HAP-1 (cell line): ENCODE measurements around the gene ANAPC5.
"Not testable (repeated sequence)": the region's sequence is repeated elsewhere in the genome, so short reads cannot be mapped to it uniquely, and the experiment has no call there.

Experiments used
- DNase-seq, 2 experiments: peaks; one replicate each; pipeline ENCODE4 v3.0.0-alpha.2; 2016 to 2020; ENCODE audit warnings: low spot score in 2 of 2
- H3K27me3 ChIP-seq: fragments of 250-450 bp; sonication (Bioruptor Pico); 2 replicates; pipeline ENCODE4 v1.5.1; 2020; ENCODE audit warnings: low read depth, mild to moderate bottlenecking, moderate library complexity
- H3K36me3 ChIP-seq: fragments of 250-450 bp; sonication (Bioruptor Pico); replicated peaks from 2 replicates; pipeline ENCODE4 v1.5.1; 2020; ENCODE audit warnings: mild to moderate bottlenecking
- H3K4me1 ChIP-seq: fragments of 250-450 bp; sonication (Bioruptor Pico); 2 replicates; pipeline ENCODE4 v1.5.1; 2020; ENCODE audit warnings: mild to moderate bottlenecking
- H3K4me3 ChIP-seq: fragments of 250-450 bp; sonication (Bioruptor Pico); 2 replicates; pipeline ENCODE4 v1.5.1; 2020; ENCODE audit warnings: mild to moderate bottlenecking, moderate library complexity
- H3K9me3 ChIP-seq: fragments of 250-450 bp; sonication (Bioruptor Pico); 2 replicates; pipeline ENCODE4 v1.5.1; 2020; ENCODE audit warnings: mild to moderate bottlenecking, moderate library complexity
- in situ Hi-C: fragments of 300-500 bp; cut with MboI; formaldehyde crosslinking; loops from 3 replicates; pipeline ENCODE4 v1.14.3; 2020; ENCODE audit warnings: low sequenced_read_pairs, inconsistent platforms, mixed read lengths

Gene ANAPC5

DNA sequence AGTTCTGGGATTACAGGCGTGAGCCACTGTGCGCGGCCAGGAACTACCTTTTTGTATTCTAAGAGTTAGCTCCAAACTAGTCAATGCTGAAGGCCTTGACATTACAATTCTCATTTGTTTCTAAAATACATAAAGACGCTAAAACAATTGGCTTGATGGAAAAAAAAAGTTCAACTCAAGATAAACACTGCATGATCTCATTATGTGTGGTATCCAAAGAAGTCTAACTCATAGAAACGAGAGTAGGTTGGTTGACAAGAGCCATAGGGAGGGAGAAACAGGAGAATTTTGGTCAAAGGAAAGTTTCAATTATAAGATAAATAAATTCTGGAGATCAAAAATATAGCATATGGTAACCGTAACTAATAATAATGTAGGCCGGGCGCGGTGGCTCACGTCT lies 27.7 kb upstream of the ANAPC5 start:
- Histone ChIP-seq H3K9me3 (no peaks in the 10 kb centered on the region), H3K4me3 (no peak overlapping the region), H3K36me3 (no peaks in the 10 kb centered on the region), H3K27me3 (no peaks in the 10 kb centered on the region), H3K4me1 (no peaks in the 10 kb centered on the region)
- in situ Hi-C loops = no loop called here
- DNase-seq = no peak

GRCh38 chr12:121378736-121379135 lies 26.5 kb upstream of the ANAPC5 start:
- no peak overlapping the region for H3K4me3 ChIP-seq
- in situ Hi-C loops = no loop called here
- no peaks in the 10 kb centered on the region for H3K4me1 ChIP-seq
- no peaks in the 10 kb centered on the region for H3K36me3 ChIP-seq
- DNase-seq = no peak
- H3K9me3 ChIP-seq = no peaks in the 10 kb centered on the region
- no peaks in the 10 kb centered on the region for H3K27me3 ChIP-seq

DNA sequence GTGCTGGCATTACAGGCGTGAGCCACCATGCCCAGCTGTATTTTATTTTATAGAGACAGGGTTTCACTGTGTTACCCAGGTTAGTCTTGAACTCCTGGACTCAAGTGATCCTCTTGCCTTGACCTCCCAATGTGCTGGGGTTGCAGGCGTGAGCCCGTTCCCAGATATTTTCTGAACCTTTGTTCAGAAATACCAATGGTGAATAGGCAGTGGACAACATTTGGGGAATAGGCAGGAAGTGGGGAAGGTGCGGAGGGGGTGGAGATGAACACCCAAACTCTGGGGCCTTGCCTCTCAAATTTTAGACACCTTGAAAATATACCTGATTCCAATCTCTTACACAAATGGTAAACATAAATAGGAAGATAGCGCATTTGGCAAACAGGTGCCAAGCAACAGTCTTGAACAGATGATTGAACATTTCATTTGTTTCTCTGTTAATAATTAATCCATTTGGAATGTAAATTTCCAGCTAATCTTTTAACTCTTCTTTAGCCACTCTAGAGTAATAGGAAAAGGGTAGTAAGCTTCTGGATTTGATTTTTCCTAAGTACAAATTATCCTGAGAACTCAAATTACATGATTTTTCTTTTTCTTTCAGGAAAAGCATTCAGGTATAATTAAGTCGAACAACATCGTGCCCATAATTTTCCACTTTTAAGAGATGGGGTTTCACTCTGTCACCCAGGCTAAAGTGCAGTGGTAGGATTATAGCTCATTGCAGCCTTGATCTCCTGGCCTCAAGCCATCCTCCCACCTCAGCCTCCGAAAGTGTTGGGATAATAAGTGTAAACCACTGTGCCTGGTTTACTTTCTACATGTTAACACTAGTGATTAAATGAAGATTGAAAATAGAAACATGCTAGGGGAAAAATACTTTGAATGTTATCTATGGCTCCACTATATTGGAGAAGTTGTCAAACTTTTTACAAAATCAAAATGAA lies 24.8 kb upstream of the ANAPC5 start:
- no peak for DNase-seq
- in situ Hi-C loops = no loop called here
- no peak overlapping the region for H3K4me3 ChIP-seq
- no peaks in the 10 kb centered on the region for H3K4me1 ChIP-seq
- no peaks in the 10 kb centered on the region for H3K27me3 ChIP-seq
- no peaks in the 10 kb centered on the region for H3K9me3 ChIP-seq
- H3K36me3 ChIP-seq = no peaks in the 10 kb centered on the region

- in situ Hi-C loops, H3K36me3 ChIP-seq, DNase-seq: not testable (repeated sequence)
These were observed 22.9 kb upstream of the ANAPC5 start for GRCh38 chr12:121374945-121375584.

GRCh38 chr12:121374336-121374735 lies 22.1 kb upstream of the ANAPC5 start:
- in situ Hi-C loops = not testable (repeated sequence)

More at GRCh38 chr12:121374945-121375584, 22.9 kb upstream of the ANAPC5 start:
- H3K4me1 ChIP-seq, H3K27me3 ChIP-seq, H3K9me3 ChIP-seq, H3K4me3 ChIP-seq: not testable (repeated sequence)

GRCh38 chr12:121373755-121374154 lies 21.5 kb upstream of the ANAPC5 start:
- no peaks in the 10 kb centered on the region for H3K27me3 ChIP-seq
- H3K4me1 ChIP-seq = no peaks in the 10 kb centered on the region
- H3K36me3 ChIP-seq = no peaks in the 10 kb centered on the region
- H3K9me3 ChIP-seq = no peaks in the 10 kb centered on the region
- in situ Hi-C loops = no loop called here
- no peak overlapping the region for H3K4me3 ChIP-seq
- no peak for DNase-seq

More at GRCh38 chr12:121374336-121374735, 22.1 kb upstream of the ANAPC5 start:
- not testable (repeated sequence) for H3K4me1 ChIP-seq, DNase-seq, H3K36me3 ChIP-seq, H3K9me3 ChIP-seq, H3K27me3 ChIP-seq, H3K4me3 ChIP-seq

- no peak overlapping the region for H3K4me3 ChIP-seq
- DNase-seq = no peak
- H3K9me3 ChIP-seq = no peaks in the 10 kb centered on the region
- H3K36me3 ChIP-seq = no peaks in the 10 kb centered on the region
- in situ Hi-C loops = no loop called here
- H3K27me3 ChIP-seq = no peaks in the 10 kb centered on the region
- no peaks in the 10 kb centered on the region for H3K4me1 ChIP-seq
These were observed 19.2 kb upstream of the ANAPC5 start for GRCh38 chr12:121371404-121371803.

DNA sequence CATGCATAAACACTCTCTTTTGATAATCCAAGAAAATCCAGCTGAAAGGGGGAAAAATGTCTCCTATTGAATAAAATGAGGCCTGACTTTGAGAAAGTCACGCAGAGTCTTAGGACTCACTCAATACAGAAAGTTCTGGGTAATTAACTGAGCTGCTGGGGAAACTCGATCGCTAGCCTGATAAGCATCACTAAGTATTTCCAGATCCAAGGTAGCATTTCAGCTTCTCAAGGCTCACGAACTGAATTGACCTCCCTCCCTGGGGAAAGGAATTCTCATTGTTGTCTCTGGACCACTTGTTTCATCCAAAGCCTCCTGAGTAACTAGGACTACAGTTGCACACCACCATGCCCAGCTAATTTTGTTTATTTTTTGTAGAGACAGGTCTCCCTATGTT lies 13.8 kb upstream of the ANAPC5 start:
- no peaks in the 10 kb centered on the region for H3K9me3 ChIP-seq
- H3K4me3 ChIP-seq = no peak overlapping the region
- H3K4me1 ChIP-seq = peaks cover 10% of the 10 kb centered on the region
- in situ Hi-C loops = no loop called here
- H3K27me3 ChIP-seq = no peaks in the 10 kb centered on the region
- peak in 1 of 2 experiments; percentile 33 for DNase-seq
- H3K36me3 ChIP-seq = no peaks in the 10 kb centered on the region

DNA sequence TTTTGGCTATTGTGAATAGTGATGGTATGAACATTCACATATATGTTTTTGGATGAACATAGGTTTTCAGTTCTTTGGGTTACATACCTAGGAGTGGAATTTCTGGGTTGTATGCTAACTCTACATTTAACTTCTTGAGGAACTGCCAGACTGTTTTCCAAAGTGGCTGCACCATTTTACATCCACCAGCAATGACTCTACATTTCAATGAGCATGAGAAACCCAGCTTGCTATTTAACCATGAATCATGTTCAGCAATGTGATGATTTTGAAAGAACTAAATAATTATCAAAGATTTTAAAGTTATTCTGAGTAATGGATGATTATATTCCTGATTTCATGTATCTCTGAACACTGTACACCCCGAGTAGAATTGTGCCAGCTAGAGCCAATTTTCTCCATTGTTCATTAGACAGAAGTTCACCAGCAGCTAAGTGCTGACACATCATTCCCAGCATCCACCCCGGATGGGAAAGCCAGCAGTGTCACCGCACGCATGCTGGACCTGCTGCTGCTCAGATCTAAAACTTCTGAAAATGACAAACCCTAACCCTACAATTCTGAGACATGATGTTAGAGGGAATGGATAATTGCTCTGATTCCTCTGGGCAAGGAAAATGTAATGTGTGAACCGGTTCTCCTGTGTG lies 13.3 kb upstream of the ANAPC5 start:
- Histone ChIP-seq H3K9me3 (no peaks in the 10 kb centered on the region), H3K4me3 (no peak overlapping the region), H3K4me1 (peaks cover 10% of the 10 kb centered on the region), H3K36me3 (no peaks in the 10 kb centered on the region), H3K27me3 (no peaks in the 10 kb centered on the region)
- DNase-seq = no peak
- in situ Hi-C loops = no loop called here

GRCh38 chr12:121364683-121365121 lies 12.5 kb upstream of the ANAPC5 start:
- no peaks in the 10 kb centered on the region for H3K36me3 ChIP-seq
- no peaks in the 10 kb centered on the region for H3K9me3 ChIP-seq
- no peaks in the 10 kb centered on the region for H3K27me3 ChIP-seq
- H3K4me1 ChIP-seq = peaks cover 10% of the 10 kb centered on the region
- DNase-seq = no peak
- in situ Hi-C loops = no loop called here
- no peak overlapping the region for H3K4me3 ChIP-seq

DNA sequence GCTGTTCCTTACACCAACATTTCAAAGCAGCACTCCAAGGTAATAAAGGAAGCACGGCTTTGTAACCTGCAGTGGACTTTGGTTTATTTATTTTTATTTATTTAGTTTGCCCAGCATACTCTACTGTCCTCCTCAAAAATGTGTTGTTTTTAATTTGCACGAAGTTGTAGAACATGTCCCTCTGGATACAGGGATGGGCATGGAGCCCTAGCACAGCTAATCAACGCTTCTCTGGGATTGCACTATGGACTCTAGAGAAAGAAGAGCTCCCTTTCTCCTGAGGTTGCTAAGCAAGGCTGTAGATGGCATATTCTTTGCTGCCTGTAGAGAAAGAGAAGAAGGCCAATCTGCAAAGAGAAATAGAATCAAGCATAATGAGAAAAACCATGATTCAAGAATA lies 5.9 kb upstream of the ANAPC5 start:
- H3K4me1 ChIP-seq = peaks cover 4% of the 10 kb centered on the region

DNA sequence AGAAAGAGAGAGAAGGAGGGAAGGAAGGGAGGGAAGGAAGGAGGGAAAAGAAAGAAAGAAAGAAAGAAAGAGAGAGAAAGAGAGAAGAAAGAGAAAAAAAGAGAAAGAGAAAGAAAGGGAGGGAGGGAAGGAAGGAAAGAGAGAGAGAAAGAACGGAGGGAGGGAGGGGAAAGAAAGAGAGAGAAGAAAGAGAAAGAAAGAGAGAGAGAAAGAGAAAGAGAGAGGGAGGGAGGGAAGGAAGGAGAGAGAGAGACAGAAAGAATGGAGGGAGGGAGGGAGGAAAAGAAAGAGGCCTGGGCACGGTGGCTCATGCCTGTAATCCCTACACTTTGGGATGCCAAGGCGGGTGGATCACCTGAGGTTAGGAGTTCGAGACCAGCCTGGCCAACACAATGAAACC lies 5.1 kb upstream of the ANAPC5 start:
- Histone ChIP-seq H3K4me1 (peaks cover 5% of the 10 kb centered on the region), H3K4me3 (no peak overlapping the region), H3K27me3 (no peaks in the 10 kb centered on the region), H3K9me3 (no peaks in the 10 kb centered on the region), H3K36me3 (no peaks in the 10 kb centered on the region)
- no peak for DNase-seq
- in situ Hi-C loops = no loop called here

More for the DNA sequence above, 5.9 kb upstream of the ANAPC5 start:
- Histone ChIP-seq H3K27me3 (no peaks in the 10 kb centered on the region), H3K9me3 (no peaks in the 10 kb centered on the region), H3K36me3 (no peaks in the 10 kb centered on the region), H3K4me3 (no peak overlapping the region)
- in situ Hi-C loops = no loop called here
- no peak for DNase-seq

- in situ Hi-C loops = no loop called here
- no peaks in the 10 kb centered on the region for H3K27me3 ChIP-seq
- H3K4me1 ChIP-seq = peaks cover 5% of the 10 kb centered on the region
- no peak for DNase-seq
- H3K4me3 ChIP-seq = no peak overlapping the region
- no peaks in the 10 kb centered on the region for H3K9me3 ChIP-seq
- no peaks in the 10 kb centered on the region for H3K36me3 ChIP-seq
These were observed 4.4 kb upstream of the ANAPC5 start for GRCh38 chr12:121356657-121357056.

DNA sequence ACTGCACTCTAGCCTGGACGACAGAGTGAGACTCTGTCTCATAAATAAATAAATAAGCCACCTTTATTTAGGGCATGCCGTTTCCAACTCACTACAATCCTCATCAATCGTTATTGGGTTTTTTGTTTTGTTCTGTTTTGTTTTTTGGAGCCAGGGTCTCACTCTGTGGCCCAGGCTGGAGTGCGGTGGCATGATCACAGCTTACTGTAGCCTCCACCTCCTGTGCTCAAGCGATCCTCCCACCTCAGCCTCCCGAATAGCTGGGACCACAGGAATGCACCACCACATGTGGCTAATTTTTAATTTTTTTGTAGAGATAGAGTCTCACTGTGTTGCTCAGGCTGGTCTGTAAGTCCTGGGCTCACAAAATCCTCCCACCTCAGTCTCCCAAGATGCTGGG lies 3.6 kb upstream of the ANAPC5 start:
- no peaks in the 10 kb centered on the region for H3K9me3 ChIP-seq
- H3K4me3 ChIP-seq = no peak overlapping the region
- peaks cover 8% of the 10 kb centered on the region for H3K4me1 ChIP-seq
- no peak for DNase-seq
- in situ Hi-C loops = no loop called here
- H3K27me3 ChIP-seq = no peaks in the 10 kb centered on the region
- no peaks in the 10 kb centered on the region for H3K36me3 ChIP-seq
